BLaER1 (cell line): Measurements from ENCODE around the gene PSAT1.

ENCODE experiments used
- H3K27ac ChIP-seq: shearing (Covaris generic); formaldehyde crosslinking; 2 replicates; pipeline ENCODE4 v1.8.1; 2022
- H3K27me3 ChIP-seq: shearing (Covaris generic); formaldehyde crosslinking; 2 replicates; pipeline ENCODE4 v1.8.1; 2022
- H3K36me3 ChIP-seq: shearing (Covaris generic); formaldehyde crosslinking; 2 replicates; pipeline ENCODE4 v1.8.1; 2022
- H3K4me1 ChIP-seq: shearing (Covaris generic); formaldehyde crosslinking; 2 replicates; pipeline ENCODE4 v1.8.1; 2022
- H3K4me2 ChIP-seq: shearing (Covaris generic); formaldehyde crosslinking; 2 replicates; pipeline ENCODE4 v1.8.1; 2022
- H3K4me3 ChIP-seq: shearing (Covaris generic); formaldehyde crosslinking; 2 replicates; pipeline ENCODE4 v1.8.1; 2022
- H3K9ac ChIP-seq: shearing (Covaris generic); formaldehyde crosslinking; 2 replicates; pipeline ENCODE4 v1.8.1; 2022
- H3K9me3 ChIP-seq: shearing (Covaris generic); formaldehyde crosslinking; 2 replicates; pipeline ENCODE4 v1.8.1; 2022
- H4K20me1 ChIP-seq: shearing (Covaris generic); formaldehyde crosslinking; 2 replicates; pipeline ENCODE4 v1.8.1; 2022
- Cebpa-rat ChIP-seq: shearing (Covaris generic); IDR thresholded peaks from 2 replicates; pipeline ENCODE4 v1.8.1; 2022

PSAT1 gene

DNA sequence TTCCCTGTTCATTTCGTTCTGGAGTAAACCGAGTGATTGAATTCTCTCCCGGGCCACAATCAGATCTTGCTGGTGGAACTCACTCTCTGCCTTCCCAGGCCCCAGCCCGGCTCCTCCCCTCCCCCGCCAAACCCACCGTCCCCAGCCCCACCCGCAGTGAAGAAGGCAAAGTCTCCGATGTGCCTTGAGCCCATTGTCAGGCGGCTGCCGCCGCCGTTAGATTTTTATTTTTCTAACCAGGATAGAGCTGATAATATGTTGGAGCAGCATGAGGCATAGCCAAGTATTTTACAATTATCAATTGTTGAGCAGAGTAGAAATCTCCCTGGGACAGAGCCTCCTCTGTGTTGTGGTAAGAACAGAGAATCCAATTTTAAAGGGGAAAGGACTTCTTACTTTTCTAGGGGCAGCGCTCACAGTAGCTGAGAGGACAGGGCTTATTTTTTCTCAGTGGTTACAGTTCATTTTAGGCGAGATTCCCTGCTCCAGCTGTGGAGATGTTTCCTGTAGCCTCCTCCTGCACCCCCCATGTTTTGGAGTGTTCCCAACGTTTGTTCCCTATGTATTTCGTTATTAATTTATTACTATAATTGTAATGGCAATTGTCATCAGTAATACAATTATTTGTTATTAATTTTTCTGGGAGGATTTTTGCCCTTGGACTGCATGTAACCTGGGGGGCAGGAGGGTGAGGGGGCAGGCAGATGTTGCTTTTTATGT lies 1.3 kb downstream of the PSAT1 start:
- H3K36me3 ChIP-seq, result peaks cover 38% of the 10 kb centered on the region
- TF ChIP-seq Cebpa-rat, result no peak
- H3K4me3 ChIP-seq, result peak overlapping the region; percentile 77
- H3K9me3 ChIP-seq, result no peaks in the 10 kb centered on the region
- peak overlapping the region; percentile 94 for H3K4me2 ChIP-seq
- peaks cover 47% of the 10 kb centered on the region for H4K20me1 ChIP-seq
- peak overlapping the region; percentile 96 for H3K27ac ChIP-seq
- H3K27me3 ChIP-seq, result no peaks in the 10 kb centered on the region
- peaks cover 20% of the 10 kb centered on the region for H3K4me1 ChIP-seq
- peak overlapping the region; percentile 93 for H3K9ac ChIP-seq

DNA sequence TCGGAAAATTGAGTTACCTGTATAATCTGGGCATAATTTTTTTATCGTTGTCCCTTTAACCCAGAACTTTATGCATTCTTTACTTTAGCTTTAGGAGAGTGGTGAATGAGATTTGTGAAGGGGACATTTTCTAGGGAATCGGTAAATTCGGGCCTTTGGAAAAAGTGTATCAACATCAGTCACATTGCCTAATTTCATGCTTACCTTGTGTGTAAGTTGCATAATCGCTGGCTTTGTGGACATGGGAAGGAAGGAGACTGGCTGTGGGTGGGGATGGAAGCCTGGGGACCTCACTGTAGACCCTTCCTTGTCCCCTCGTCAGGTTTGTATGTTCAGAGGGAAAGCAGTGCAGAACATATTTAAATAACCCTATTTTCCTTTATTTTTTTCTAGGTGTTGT lies 3.3 kb downstream of the PSAT1 start:
- H4K20me1 ChIP-seq, result peaks cover 67% of the 10 kb centered on the region
- no peak for TF ChIP-seq Cebpa-rat
- no peak overlapping the region for H3K27ac ChIP-seq
- H3K9me3 ChIP-seq, result no peaks in the 10 kb centered on the region
- no peak overlapping the region for H3K9ac ChIP-seq
- H3K4me1 ChIP-seq, result peaks cover 20% of the 10 kb centered on the region
- no peaks in the 10 kb centered on the region for H3K27me3 ChIP-seq
- no peak overlapping the region; the same call in 1 of the 2 replicates for H3K4me2 ChIP-seq
- H3K4me3 ChIP-seq, result no peak overlapping the region
- peaks cover 58% of the 10 kb centered on the region for H3K36me3 ChIP-seq

DNA sequence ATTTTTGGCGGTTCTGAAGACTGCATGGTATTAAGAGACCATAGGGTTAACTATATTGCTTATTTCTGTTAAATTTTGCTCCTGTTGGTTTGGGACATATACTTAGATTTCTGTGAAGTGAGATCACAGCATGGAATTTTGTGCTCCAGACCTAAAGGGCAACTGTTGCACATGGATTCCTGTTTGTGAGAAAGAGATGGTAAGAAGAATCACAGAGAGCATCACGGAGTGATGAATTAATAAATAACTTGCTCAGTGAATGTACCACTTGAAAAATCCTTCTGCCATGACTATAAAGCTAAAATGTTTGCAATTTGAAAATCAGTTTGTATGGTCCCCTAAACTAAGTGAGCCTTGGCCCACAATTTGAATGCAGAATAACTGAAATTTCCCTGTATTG lies 4.5 kb downstream of the PSAT1 start:
- Histone ChIP-seq H3K4me2 (no peak overlapping the region), H3K4me3 (no peak overlapping the region), H3K27me3 (no peaks in the 10 kb centered on the region), H4K20me1 (peaks cover 72% of the 10 kb centered on the region), H3K9ac (no peak overlapping the region), H3K4me1 (peaks cover 9% of the 10 kb centered on the region), H3K27ac (no peak overlapping the region), H3K36me3 (peaks cover 70% of the 10 kb centered on the region), H3K9me3 (no peaks in the 10 kb centered on the region)
- no peak for TF ChIP-seq Cebpa-rat

DNA sequence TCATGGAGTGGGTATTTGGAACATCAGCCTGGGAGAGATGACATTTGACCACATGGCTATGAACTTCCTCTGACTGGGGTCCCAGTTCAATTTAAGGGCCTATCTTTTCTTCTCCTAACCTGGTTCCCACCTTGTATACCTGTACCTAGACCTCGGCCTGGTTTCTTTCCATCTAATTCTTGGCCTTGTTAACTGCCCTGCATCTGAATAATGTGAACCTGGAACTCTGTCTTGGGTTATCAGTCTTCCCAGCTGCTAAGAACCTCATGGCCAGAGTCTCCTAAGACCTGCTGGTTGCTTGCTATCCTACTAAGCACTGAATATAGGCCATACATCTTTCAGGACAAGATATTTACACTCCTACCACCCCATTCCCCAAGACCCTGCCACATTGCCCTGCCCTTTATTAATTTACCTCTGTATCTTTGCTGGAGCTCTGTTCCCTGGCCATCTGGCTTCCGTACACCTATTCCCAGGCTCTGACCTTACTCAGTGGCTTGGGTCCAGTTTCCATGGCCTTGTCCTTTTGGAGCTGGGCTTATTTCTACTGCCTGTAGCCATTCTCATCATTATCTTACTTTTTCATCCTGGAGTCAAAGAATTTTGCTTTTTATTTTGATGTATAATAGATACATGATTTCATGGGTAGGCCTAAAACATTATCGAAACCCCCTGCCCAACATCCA lies 6.6 kb downstream of the PSAT1 start:
- Histone ChIP-seq H3K4me3 (no peak overlapping the region), H3K27ac (no peak overlapping the region), H3K4me2 (no peak overlapping the region), H3K9me3 (no peaks in the 10 kb centered on the region), H4K20me1 (peaks cover 86% of the 10 kb centered on the region), H3K36me3 (peaks cover 91% of the 10 kb centered on the region), H3K4me1 (peaks cover 6% of the 10 kb centered on the region), H3K27me3 (no peaks in the 10 kb centered on the region), H3K9ac (no peak overlapping the region)
- no peak for TF ChIP-seq Cebpa-rat

DNA sequence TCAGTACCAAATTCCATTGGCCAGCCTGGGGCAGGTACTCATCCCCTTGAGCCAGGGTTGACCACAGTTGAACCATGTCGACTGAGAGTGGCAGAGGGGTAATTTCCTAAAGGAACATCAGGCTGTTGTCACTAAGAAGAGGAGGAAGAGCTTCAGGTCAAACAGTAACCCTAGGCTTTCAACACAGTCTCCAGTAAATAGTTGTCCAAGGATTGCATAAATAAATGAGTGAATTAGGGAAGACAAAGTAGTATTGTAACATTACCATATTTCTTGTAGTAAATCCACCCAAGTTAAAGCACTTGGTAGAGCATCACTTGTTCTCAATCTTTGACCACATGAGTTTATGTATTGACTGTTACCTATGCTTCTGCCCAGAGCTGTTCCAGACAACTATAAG lies 7.4 kb downstream of the PSAT1 start:
- peaks cover 99% of the 10 kb centered on the region for H3K36me3 ChIP-seq
- TF ChIP-seq Cebpa-rat, result no peak
- H3K4me1 ChIP-seq, result no peaks in the 10 kb centered on the region
- H3K4me3 ChIP-seq, result no peak overlapping the region
- no peaks in the 10 kb centered on the region for H3K9me3 ChIP-seq
- peaks cover 87% of the 10 kb centered on the region for H4K20me1 ChIP-seq
- no peak overlapping the region for H3K27ac ChIP-seq
- no peaks in the 10 kb centered on the region for H3K27me3 ChIP-seq
- H3K4me2 ChIP-seq, result no peak overlapping the region
- no peak overlapping the region for H3K9ac ChIP-seq

DNA sequence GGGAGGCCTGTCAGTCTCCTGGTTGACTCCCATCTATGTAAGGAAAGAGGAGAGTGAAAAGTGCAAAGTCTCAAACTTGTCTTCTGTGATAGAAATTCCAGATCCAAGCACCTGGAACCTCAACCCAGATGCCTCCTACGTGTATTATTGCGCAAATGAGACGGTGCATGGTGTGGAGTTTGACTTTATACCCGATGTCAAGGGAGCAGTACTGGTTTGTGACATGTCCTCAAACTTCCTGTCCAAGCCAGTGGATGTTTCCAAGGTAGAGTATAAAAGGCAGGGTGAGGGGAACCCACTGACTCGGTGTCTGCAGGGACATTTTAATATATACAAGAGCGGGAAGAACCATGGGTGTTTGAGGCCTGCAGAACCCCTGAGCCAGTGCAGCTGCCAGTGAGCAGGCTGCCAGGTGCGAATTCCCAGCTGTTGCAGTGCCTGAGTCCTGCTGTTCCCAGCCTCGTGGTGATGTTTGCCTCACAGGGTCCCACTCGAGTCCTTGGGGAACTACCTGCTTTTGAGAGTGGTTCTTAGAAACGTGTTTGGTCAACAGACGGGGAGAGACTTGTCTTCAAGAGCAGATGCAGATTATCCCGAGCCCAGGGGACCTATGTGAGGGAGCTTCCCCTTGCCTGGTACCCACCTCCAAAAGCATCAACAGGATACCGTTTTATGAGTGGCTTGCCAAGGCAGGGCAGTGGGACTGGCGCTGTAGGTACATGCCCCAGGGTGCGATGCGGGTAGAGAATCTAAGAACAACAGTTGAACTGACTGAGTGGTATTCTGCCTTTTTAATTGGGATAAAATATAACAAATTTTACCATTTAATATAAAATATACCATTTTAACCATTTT lies 9.5 kb downstream of the PSAT1 start:
- H3K4me3 ChIP-seq, result no peak overlapping the region
- H3K4me1 ChIP-seq, result no peaks in the 10 kb centered on the region
- H3K4me2 ChIP-seq, result no peak overlapping the region
- TF ChIP-seq Cebpa-rat, result no peak
- H3K27me3 ChIP-seq, result no peaks in the 10 kb centered on the region
- H3K9me3 ChIP-seq, result no peaks in the 10 kb centered on the region
- H3K36me3 ChIP-seq, result peaks cover 100% of the 10 kb centered on the region
- no peak overlapping the region for H3K9ac ChIP-seq
- H4K20me1 ChIP-seq, result peaks cover 85% of the 10 kb centered on the region
- H3K27ac ChIP-seq, result no peak overlapping the region

GRCh38 chr9:78307360-78307759 lies 10.4 kb downstream of the PSAT1 start:
- H3K9ac ChIP-seq, result no peak overlapping the region
- H4K20me1 ChIP-seq, result peaks cover 89% of the 10 kb centered on the region
- no peaks in the 10 kb centered on the region for H3K4me1 ChIP-seq
- no peak for TF ChIP-seq Cebpa-rat
- no peak overlapping the region for H3K27ac ChIP-seq
- H3K27me3 ChIP-seq, result no peaks in the 10 kb centered on the region
- H3K36me3 ChIP-seq, result peaks cover 100% of the 10 kb centered on the region
- no peaks in the 10 kb centered on the region for H3K9me3 ChIP-seq
- no peak overlapping the region for H3K4me3 ChIP-seq
- H3K4me2 ChIP-seq, result no peak overlapping the region

DNA sequence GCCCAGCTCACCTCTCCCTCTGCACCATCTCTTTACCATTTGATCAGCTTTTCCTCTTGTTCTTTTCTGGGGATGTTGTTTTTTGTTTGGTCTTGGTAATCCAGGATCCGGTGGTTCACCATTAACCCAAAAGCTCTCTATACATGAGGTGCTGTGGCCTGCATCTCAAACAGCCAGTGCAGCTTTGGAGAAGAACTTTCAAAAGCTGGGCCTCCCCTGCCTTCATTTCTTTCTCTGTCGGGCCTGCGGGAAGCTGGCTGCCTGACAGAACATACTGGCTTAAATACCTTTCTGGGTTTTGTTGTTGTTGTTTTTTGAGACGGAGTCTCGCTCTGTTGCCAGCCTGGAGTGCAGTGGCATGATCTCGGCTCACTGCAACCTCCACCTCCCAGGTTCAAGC lies 12.1 kb downstream of the PSAT1 start:
- H3K27ac ChIP-seq, result no peak overlapping the region
- no peak overlapping the region for H3K4me3 ChIP-seq
- no peak overlapping the region for H3K9ac ChIP-seq
- peaks cover 99% of the 10 kb centered on the region for H3K36me3 ChIP-seq
- peaks cover 88% of the 10 kb centered on the region for H4K20me1 ChIP-seq
- no peaks in the 10 kb centered on the region for H3K9me3 ChIP-seq
- H3K27me3 ChIP-seq, result no peaks in the 10 kb centered on the region
- H3K4me2 ChIP-seq, result no peak overlapping the region
- TF ChIP-seq Cebpa-rat, result no peak
- no peaks in the 10 kb centered on the region for H3K4me1 ChIP-seq

DNA sequence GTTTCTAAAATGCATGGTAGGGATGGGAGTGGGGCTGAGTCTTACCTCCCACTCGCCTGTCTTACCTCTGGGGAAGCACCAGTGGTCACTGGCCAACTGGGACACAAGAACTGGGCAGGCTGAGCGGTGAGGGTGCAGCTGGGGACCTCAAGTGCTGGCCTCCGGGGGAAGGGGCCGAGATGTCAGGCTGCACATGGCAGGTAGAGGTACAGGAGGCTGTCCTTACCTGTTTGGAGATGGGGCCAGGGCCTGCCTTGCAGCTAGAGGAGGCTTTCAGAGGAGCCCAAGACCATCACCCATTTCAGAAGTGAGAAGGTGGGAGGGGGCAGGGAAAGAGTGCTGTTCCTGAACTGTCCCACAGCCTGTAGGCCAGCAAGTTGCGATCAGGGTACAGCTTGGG lies 14.2 kb downstream of the PSAT1 start:
- Histone ChIP-seq H4K20me1 (peaks cover 92% of the 10 kb centered on the region), H3K27ac (no peak overlapping the region), H3K27me3 (no peaks in the 10 kb centered on the region), H3K4me3 (no peak overlapping the region), H3K4me1 (no peaks in the 10 kb centered on the region), H3K9ac (no peak overlapping the region), H3K36me3 (peaks cover 96% of the 10 kb centered on the region), H3K9me3 (no peaks in the 10 kb centered on the region), H3K4me2 (no peak overlapping the region)
- no peak for TF ChIP-seq Cebpa-rat
